ENCODE results near the gene GPR161.

GPR161 gene

GRCh38 chr1:168104535-168104934, 32.2 kb downstream of the GPR161 start:
- DNase-seq: no peak

- no peak for DNase-seq
Observed at GRCh38 chr1:168102487-168102886, 34.2 kb downstream of the GPR161 start.

GRCh38 chr1:168101336-168101735, 35.4 kb downstream of the GPR161 start:
- no peak for DNase-seq

GRCh38 chr1:168100315-168101002, 36.3 kb downstream of the GPR161 start:
- DNase-seq: no peak

- no peak for DNase-seq
Observed at GRCh38 chr1:168099337-168099801, 37.4 kb downstream of the GPR161 start.

GRCh38 chr1:168098534-168099320, 38.0 kb downstream of the GPR161 start:
- no peak for DNase-seq

- no peak for DNase-seq
Observed at GRCh38 chr1:168097921-168098528, 38.7 kb downstream of the GPR161 start.

- no peak for DNase-seq
Observed at GRCh38 chr1:168096296-168097165, 40.2 kb downstream of the GPR161 start.

- DNase-seq: no peak
Observed at GRCh38 chr1:168095476-168095875, 41.3 kb downstream of the GPR161 start.

GRCh38 chr1:168093616-168094015, 43.1 kb downstream of the GPR161 start:
- no peak for DNase-seq

GRCh38 chr1:168092566-168093355, 44.0 kb downstream of the GPR161 start:
- DNase-seq: no peak

GRCh38 chr1:168091720-168092550, 44.8 kb downstream of the GPR161 start:
- no peak for DNase-seq

- no peak for DNase-seq
Observed at GRCh38 chr1:168091063-168091462, 45.7 kb downstream of the GPR161 start.

GRCh38 chr1:168090395-168090794, 46.3 kb downstream of the GPR161 start:
- no peak for DNase-seq

- DNase-seq: no peak
Observed at GRCh38 chr1:168089979-168090337, 46.8 kb downstream of the GPR161 start.

GRCh38 chr1:168089326-168089978, 47.3 kb downstream of the GPR161 start:
- DNase-seq: no peak

GRCh38 chr1:168088511-168089325, 48.0 kb downstream of the GPR161 start:
- no peak for DNase-seq

GRCh38 chr1:168087696-168088095, 49.0 kb downstream of the GPR161 start:
- DNase-seq: no peak

- no peak for DNase-seq
Observed at GRCh38 chr1:168086438-168086837, 50.3 kb downstream of the GPR161 start.
